Ishikawa (cell line): ENCODE measurements around the gene CASP10.

Experiments used
- CREB1 ChIP-seq: IDR thresholded peaks from 2 replicates; pipeline ENCODE4 v1.6.1; 2012; ENCODE audit warnings: low read depth
- EGR1 ChIP-seq: IDR thresholded peaks from 2 replicates; pipeline ENCODE4 v1.6.1; 2012
- EP300 ChIP-seq: IDR thresholded peaks from 2 replicates; pipeline ENCODE4 v1.6.1; 2012; ENCODE audit warnings: borderline replicate concordance
- FOXM1 ChIP-seq: IDR thresholded peaks from 2 replicates; pipeline ENCODE4 v1.6.1; 2012; ENCODE audit warnings: low read depth, borderline replicate concordance
- NFIC ChIP-seq: IDR thresholded peaks from 2 replicates; pipeline ENCODE4 v1.6.1; 2012
- RAD21 ChIP-seq: IDR thresholded peaks from 2 replicates; pipeline ENCODE4 v1.6.1; 2012; ENCODE audit warnings: low read depth
- TAF1 ChIP-seq: IDR thresholded peaks from 2 replicates; pipeline ENCODE4 v1.6.1; 2012; ENCODE audit warnings: low read depth, mild to moderate bottlenecking
- TCF12 ChIP-seq: IDR thresholded peaks from 2 replicates; pipeline ENCODE4 v1.6.1; 2012; ENCODE audit warnings: low read depth
- TEAD4 ChIP-seq: IDR thresholded peaks from 2 replicates; pipeline ENCODE4 v1.6.1; 2012
- YY1 ChIP-seq: IDR thresholded peaks from 2 replicates; pipeline ENCODE4 v1.6.1; 2012; ENCODE audit warnings: low read depth
- ZBTB7A ChIP-seq: IDR thresholded peaks from 2 replicates; pipeline ENCODE4 v1.6.1; 2012; ENCODE audit warnings: low read depth
- TF ChIP-seq, protein P1 (sequence below): IDR thresholded peaks from 2 replicates; pipeline ENCODE4 v1.6.1; 2012; ENCODE audit warnings: low read depth, mild to moderate bottlenecking
- TF ChIP-seq, protein P2 (sequence below): IDR thresholded peaks from 2 replicates; pipeline ENCODE4 v1.6.1; 2012
- TF ChIP-seq, protein P3 (sequence below): IDR thresholded peaks from 2 replicates; pipeline ENCODE4 v1.6.1; 2012

DNA sequence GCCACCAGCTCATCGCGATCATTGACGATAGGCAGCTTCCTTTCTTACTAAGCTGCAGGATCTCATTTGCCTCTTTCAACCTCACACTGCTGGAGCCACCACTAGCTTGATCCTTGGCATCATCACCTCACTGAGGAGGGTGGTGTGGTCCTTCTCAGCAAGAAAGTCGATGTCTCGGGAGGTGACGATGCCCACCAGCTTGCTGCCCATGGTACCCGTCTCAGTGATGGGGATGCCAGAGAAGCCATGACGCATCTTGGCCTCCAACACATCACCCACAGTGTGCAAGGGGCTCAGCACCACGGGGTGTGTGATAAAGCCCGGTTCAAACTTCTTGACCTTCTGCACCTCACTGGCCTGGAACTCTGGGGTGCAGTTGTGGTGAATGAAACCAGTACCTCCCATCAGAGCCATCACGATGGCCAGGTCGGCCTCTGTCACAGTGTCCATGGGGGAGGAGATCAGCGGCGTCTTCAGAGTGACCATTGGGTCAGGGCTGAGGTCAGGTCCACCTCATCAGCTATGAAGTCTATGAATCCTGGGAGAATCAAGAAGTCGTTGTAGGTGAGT is 44.5 kb upstream of the CASP10 start:
- no peak for TF ChIP-seq TAF1
- TF ChIP-seq FOXM1: no peak
- TF ChIP-seq, protein P1, sequence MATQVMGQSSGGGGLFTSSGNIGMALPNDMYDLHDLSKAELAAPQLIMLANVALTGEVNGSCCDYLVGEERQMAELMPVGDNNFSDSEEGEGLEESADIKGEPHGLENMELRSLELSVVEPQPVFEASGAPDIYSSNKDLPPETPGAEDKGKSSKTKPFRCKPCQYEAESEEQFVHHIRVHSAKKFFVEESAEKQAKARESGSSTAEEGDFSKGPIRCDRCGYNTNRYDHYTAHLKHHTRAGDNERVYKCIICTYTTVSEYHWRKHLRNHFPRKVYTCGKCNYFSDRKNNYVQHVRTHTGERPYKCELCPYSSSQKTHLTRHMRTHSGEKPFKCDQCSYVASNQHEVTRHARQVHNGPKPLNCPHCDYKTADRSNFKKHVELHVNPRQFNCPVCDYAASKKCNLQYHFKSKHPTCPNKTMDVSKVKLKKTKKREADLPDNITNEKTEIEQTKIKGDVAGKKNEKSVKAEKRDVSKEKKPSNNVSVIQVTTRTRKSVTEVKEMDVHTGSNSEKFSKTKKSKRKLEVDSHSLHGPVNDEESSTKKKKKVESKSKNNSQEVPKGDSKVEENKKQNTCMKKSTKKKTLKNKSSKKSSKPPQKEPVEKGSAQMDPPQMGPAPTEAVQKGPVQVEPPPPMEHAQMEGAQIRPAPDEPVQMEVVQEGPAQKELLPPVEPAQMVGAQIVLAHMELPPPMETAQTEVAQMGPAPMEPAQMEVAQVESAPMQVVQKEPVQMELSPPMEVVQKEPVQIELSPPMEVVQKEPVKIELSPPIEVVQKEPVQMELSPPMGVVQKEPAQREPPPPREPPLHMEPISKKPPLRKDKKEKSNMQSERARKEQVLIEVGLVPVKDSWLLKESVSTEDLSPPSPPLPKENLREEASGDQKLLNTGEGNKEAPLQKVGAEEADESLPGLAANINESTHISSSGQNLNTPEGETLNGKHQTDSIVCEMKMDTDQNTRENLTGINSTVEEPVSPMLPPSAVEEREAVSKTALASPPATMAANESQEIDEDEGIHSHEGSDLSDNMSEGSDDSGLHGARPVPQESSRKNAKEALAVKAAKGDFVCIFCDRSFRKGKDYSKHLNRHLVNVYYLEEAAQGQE: no peak
- TF ChIP-seq EP300: no peak
- TF ChIP-seq, protein P2, sequence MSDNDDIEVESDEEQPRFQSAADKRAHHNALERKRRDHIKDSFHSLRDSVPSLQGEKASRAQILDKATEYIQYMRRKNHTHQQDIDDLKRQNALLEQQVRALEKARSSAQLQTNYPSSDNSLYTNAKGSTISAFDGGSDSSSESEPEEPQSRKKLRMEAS: no peak
- no peak for TF ChIP-seq RAD21
- no peak for TF ChIP-seq YY1
- TF ChIP-seq, protein P3, sequence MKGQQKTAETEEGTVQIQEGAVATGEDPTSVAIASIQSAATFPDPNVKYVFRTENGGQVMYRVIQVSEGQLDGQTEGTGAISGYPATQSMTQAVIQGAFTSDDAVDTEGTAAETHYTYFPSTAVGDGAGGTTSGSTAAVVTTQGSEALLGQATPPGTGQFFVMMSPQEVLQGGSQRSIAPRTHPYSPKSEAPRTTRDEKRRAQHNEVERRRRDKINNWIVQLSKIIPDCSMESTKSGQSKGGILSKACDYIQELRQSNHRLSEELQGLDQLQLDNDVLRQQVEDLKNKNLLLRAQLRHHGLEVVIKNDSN: no peak
- no peak for TF ChIP-seq TCF12
- TF ChIP-seq CREB1: no peak
- no peak for TF ChIP-seq ZBTB7A
- no peak for TF ChIP-seq NFIC
- TF ChIP-seq TEAD4: no peak
- no peak for TF ChIP-seq EGR1
